GM03348 (cell line): ENCODE data around the gene RPS2.
A peak's percentile ranks its signal among the peaks of the same experiment; 100 is the strongest.
"Not testable (repeated sequence)": the region's sequence is repeated elsewhere in the genome, so short reads cannot be mapped to it uniquely, and the experiment has no call there.

Experiments used
- DNase-seq: peaks from one replicate; pipeline ENCODE4 v3.0.0; 2012; ENCODE audit warnings: low spot score

Gene RPS2

DNA sequence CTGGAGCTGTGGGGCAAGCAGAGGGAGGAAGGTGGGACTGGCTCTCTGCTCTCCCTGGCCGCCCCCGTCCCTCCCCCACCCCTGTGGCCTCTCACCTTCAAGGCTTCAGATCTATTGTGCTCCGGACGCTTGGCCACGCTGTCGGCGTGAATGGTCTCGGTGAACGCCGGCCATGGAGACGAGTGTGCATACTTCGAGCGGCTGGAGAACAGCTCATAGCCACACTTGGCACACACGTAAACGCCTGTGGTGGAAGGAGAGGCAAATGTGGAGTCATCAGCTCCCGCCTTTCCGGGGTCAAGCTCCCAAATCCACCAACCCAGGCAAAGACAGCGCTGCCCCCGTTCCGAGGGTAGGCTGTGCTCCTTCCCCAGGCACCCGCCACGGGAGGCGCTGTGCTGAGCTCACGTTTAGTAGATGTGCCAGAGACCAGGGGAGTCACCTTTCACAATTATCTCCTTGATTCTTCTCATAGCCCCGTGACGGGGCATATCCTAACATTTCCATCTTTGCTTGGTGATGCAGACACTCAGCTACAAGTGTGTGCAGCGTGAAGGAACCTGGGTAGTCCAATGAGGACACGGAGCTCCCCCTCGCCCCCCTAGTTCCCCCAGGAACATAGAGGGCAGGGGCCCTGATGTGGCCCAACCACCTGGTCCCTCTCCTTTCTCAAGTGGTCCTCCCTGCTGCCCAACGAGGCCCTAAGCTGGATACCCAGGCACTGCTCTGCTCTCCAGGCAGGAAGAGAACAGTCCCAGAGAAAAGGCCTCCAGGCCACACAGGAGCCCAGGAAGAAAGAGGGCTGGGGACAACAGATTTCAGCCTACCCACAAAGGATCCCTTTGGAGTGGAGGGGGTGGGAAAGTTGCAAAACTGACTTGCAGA, 23.2 kb downstream of the RPS2 start:
- no peak for DNase-seq

DNA sequence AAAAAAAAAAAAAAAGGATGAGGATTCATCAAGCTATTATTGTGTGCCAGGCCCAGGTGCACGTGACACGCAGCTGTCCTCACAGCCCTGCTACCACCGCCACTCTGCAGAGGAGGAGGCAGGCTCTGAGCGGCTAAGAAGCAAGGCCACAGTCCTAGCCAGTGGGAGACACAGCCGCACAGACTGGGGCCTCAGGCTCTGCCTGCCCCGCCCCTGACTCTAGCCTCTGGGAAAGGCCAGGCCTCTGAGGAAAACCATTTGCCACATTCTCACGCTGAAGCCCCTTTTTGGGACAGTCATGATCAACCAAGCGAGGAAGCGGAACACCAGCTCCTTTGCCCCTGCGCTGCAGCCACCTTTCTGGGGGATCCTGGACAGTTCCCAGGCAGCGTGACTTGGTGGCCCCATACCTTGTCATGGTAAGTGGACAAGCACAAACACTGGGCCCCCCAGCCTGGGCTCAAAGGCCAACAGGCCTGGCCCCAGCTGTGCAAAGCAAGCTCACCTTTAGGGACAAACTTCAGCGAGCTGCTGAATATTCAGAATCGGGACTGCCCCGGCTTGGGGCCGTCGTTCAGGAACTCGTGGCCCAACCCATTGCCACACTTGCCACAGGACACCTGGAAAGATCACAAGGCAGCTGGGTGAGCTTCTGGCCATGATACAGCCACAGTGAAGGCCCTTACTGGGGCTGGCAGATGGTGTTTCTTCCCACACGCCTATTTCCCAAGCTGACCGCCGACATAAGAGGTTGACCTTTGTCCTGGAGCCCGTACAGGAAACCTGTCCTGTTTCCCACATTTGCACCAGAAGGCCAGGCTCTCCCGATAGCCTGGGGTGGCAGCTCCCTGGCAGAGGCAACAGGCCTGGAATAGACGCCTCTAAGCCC, 24.1 kb downstream of the RPS2 start:
- no peak for DNase-seq

DNA sequence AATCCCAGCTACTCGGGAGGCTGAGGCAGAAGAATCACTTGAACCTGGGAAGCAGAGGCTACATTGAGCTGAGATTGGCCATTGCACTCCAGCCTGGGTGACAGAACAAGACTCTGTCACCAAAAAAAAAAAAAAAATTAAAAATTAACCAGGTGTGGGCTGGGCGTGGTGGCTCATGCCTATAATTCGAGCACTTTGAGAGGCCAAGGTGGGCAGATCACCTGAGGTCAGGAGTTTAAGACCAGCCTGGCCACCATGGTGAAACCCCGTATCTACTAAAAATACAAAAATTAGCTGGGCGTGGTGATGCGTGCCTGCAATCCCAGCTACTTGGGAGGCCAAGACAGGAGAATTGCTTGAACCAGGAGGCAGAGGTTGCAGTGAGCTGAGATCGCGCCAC, 24.8 kb downstream of the RPS2 start:
- not testable (repeated sequence) for DNase-seq

DNA sequence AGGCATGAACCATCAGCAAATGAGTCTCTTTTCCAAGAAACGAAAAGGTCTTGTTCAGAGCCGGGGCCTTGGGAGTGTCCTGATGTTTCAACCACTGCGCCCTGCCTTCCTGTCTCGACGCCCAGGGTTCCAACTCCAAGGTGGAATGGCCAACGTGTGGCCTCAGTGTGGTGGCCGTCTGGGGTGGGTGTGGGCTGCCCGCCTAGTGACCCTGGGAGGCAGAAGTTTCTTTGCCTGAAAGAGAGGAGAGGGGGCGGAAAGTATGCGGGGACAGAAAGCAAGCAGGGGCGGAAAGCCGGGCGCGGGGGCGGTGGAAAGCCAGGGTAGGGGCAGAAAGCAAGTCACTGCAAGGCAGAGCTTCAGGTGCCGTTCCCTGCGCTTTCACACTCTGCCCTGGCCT, 25.7 kb downstream of the RPS2 start:
- DNase-seq, result no peak

DNA sequence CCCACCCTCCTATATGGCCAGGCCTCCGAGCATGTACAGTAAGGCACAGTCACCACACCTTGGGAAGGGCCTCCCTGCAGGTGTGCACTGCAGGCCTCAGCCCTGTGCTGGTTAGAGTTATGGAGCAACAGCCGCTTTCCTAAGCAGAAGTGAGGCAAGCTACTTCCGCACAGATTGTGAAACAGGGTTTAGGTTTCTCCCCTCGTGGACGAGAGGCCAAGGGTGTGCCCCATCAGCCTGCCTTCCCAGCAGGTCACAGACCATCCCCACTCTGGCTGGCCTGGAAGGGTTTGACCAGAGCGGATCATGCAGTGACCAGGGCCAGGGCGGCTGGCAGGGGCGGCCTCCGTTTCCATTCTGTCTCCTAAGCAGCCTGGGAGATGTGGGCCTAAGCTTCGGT, 26.3 kb downstream of the RPS2 start:
- DNase-seq, result no peak

DNA sequence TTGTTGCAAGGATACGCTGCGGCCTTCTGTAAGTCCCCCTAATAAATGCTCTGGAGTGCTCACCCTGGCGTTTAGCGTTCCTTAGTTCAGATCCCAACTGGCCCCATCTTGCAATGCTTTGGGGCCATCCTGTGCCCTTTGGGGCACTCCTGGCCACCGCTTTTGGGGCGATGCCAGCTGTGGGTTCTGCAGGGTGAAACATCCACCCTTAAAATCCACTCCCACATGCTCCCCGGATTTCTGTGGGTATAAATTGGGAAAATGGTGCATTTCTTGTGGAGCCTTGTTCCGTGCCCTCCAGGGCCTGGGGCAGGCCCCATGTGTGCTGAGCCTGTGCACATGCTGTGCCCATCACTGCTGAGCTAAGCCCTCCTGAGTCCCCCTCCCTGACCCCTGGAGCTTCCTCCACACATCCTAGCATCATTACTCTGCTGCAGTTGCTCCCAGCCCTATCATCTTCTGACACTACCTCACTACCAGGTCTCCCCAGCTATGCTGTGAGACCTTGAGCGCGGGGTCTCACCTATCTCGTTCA, 27.6 kb downstream of the RPS2 start:
- no peak for DNase-seq

DNA sequence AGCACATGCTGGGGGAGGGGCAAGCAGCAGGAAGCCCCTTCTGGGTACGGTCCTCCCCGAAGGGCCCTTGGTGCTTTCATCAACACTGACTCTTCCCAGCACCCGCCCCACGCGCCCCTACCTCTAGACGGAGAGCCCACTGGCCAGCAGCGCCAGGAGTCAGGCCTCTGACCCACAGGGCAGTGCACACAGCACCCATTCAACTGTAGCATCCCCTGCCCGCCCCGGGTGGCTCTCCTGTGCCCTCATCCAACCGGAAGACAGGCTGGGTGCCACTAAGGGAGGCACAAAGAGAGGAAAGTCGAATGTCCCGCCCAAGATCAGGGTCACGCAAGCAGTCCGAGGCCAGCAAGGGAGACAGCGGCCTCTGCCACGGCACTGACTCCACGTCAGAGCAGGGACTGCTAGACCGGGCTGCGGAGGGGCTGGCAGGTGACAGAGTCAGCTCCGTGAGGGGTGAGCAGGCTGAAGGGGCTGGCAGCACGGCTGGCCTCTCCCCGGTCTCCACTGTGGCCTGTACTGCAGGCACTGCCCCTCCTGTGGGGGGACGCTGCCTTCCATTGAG, 31.4 kb downstream of the RPS2 start:
- DNase-seq, result no peak

DNA sequence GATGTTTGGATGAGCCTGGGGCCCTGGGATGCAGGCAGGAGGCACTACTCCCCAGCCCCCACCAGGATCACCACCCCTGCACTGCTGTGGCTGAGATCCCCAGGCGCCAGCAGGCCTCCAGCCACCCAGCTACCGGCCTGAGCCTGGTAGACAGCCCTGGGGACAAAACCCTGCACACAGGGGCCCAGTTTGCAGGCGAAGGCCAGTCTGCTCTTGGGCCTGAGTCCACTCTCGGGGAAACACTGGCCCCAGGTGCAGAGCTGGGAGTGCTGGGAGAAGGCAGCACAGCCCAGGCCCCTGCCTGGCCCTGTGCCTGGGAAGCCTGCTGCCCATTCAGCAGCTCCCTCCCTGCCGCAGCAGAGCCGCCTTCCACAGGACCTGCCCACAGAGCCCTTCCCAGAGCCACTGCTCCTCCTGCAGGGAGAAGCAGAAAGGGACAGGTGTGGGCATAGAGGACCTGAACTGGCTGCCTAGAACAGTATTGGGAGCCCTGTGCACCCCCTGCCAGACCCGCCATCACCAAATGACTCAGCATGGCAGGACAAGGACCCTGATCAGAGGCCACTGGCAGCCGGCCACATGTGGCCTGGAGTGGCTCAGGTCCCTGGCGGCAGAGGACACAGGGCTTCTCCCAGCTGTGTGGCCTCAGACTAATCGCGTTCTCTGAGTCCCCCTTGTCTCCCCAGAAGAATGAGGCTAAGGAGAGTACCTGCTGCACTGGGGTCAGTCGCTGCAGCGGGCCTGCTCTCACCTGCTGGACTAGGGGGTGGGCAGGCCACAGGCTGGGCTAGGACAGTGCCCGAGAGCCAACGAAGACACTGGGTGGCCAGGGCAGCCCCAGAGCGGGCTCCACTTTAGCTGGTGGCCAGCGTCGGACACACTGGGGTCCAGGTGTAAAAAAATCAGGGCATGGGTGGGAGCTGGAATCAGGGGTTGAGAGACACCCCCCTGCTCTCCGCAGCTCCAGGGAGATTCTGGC, 32.3 kb downstream of the RPS2 start:
- no peak for DNase-seq

DNA sequence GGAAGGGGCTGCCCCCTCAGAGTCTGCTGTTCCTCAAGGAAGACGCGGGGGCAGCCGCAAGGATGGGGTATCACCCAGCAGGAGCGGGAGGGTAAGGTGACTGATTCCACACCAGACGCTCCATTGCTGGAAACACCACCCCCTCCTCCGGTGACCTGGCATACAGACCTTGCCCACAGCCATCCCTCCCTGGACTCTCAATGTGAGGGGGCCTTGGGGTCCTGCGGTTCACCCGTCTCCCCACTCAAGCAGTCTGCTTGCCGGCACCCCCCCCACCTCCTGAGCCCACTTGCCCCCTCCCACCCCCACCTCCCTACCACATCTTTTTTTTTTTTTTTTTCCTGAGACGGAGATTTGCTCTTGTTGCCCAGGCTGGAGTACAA, 34.3 kb downstream of the RPS2 start:
- no peak for DNase-seq

DNA sequence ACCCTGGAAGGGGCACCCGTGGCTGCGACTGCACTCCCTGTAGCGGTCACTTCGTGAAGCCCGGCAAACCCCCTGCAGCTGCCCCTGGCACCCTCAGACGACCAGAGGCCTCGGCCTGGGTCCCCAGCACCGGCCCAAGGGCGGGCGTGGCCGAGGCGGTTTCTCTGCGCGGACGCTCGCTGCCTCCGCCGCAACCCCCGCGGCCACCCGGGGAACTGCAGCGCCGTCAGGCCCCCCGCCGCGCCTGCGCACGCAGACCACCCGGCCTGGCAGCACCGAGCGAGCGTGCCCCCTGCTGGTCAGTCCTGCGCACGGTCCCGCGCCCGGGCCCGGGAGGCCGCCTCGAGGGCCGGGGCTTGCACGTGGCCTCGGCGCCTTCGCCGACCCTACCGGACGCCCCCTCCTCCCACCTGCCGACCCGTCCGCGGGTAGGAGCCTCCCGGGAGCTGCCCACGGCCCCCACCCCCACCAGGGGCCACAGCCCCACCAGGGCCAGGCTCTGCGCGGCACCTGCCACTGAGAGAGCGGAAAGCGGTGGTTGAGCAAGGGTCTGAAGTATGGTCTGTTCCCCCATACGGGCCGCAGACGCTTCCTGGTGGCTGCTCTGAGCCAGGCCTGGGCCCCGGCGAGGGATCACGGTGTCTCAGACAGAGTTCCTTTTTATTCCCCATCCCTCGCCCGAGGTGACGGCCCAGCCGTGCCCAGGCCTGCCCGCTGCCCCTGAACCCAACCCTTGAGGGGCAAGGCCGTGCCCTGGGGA, 34.9 kb downstream of the RPS2 start:
- peak; percentile 99 for DNase-seq

DNA sequence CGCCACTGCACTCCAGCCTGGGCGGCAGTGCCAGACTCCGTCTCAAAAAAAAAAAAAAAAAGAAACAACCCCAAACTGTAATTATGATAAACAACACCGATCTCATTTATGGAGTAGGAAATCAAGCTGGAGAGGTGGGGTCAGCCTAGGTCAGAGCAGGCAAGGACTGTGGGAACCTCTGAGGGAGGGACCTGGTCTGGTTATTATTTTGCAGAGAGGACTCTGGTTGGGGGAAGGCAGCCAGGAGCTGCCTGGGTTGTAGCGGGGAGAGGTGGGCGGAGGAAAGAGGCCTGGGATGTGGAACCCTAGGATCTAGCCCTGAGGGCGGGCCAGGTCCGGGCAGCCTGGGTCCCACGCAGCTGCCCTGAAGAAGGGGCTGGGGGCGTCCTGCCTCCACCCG, 35.5 kb downstream of the RPS2 start:
- DNase-seq, result peak; percentile 79

DNA sequence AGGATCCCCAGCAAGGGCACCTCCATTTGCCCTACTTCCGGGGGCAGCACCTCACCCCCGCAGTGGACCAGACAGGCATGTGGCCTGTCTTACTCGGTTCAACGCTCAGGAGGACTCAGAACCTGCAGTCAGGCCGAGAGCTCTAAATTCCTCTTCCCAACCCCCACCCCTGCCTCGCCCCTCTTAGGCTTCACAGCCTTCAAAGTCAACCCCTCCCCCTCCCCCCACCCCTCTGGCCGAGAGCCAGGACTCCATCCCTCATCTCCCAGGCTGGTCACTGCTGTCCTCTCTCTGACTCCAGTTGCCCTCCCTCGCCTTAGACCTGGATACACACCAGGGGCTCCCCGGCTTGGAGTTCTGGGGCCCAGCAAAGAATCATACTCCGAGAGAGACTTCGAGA, 38.4 kb downstream of the RPS2 start:
- no peak for DNase-seq

DNA sequence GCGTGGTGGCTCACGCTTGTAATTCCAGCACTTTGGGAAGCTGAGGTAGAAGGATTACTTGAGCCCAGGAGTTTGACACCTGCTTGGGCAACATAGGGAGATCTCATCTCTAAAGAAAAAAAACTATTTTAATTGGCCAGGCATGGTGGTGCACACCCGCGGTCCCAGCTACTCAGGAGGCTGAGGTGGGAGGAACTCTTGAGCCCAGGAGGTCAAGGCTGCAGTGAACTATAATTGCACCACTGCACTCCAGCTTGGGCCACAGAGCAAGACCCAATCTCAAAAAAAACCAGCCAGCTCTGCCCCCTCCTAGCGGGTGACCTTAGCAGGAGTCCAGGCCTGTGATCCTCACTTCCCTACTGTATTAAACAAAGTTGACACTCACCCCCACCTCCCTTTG, 40.5 kb downstream of the RPS2 start:
- DNase-seq, result no peak

DNA sequence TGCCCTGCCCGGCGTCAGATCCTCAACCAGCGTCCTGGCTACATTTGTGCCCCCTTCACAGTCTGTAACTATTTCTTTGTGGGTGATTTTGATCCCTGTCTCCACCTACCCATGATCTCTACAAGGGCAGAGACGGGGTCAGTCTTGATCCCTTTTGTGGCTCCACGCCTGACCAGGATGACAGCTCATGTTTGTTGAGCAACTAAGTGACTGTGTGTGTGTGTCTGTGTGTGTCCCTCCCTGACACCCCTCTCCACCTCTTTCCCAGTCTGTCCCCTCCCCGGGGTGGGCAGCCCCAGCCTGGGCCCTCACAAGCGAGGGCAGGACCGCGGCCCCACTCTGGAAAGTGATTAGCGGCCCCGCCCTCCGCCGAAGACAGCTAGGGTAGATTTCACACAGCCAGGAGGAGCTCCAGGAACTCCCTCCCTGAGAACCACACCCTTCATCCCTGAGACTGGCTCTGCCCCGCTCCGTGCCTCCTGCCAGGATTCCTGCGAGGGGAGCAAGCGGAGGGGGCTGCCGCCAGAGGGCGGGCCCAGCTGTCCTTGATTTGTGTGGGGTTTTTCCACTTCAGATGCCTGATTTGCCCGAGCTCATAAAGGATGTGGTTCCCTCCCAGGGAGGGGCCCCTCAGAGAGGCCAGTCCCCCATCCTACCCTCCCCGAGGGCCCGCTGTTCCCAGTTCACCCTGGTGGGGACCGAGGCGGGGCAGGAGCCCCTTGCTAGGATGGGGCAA, 41.2 kb downstream of the RPS2 start:
- DNase-seq, result peak; percentile 63

DNA sequence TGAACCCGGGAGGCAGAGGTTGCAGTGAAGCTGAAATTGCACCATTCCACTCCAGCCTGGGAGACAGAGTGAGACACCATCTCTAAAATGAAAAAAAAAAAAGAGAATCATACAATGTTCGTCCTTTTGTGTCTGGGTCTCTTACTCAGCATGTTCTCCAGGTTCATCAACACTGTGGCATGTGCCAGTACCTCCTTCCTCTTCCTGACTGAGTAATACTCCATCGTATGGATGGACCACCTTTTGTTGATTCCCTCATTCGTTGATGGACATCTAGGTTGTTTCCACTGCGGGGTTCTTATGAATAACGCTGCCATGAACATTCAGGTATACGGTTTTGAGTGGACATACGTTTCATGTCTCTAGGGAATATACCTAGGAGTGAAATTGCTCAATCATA, 42.3 kb downstream of the RPS2 start:
- no peak for DNase-seq

DNA sequence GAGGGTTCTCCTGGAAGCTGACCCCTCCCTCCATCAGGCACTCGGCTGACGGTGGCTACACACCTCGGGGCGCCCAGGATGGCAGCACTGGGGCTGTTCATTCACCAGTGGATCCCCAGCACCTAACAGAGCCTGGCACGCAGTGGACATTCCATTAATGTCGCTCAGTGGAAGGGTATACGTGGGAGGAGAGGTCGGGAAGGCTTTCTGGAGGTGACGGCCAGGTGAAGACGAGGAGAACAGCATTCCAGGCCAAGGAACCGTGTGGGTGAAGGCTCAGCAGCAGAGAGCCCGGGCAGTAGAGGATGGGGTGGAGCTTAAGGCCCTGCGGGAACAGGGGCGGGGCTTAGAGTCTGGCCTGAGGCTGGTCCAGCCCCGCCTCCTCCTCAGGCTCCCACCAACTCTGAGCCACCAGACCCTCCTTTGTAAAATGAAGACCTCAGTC, 43.9 kb downstream of the RPS2 start:
- no peak for DNase-seq

DNA sequence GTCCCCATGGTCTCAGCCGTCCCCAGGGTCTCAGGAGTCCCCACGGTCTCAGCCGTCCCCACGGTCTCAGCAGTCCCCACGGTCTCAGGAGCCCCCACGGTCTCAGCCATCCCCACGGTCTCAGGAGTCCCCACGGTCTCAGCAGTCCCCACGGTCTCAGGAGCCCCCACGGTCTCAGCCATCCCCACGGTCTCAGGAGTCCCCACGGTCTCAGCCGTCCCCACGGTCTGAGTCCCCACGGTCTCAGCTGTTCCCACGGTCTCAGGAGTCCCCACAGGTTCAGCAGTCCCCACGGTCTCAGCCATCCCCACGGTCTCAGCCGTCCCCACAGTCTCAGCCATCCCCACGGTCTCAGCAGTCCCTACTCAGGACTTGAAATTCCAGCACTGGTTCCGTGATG, 44.5 kb downstream of the RPS2 start:
- DNase-seq, result not testable (repeated sequence)

DNA sequence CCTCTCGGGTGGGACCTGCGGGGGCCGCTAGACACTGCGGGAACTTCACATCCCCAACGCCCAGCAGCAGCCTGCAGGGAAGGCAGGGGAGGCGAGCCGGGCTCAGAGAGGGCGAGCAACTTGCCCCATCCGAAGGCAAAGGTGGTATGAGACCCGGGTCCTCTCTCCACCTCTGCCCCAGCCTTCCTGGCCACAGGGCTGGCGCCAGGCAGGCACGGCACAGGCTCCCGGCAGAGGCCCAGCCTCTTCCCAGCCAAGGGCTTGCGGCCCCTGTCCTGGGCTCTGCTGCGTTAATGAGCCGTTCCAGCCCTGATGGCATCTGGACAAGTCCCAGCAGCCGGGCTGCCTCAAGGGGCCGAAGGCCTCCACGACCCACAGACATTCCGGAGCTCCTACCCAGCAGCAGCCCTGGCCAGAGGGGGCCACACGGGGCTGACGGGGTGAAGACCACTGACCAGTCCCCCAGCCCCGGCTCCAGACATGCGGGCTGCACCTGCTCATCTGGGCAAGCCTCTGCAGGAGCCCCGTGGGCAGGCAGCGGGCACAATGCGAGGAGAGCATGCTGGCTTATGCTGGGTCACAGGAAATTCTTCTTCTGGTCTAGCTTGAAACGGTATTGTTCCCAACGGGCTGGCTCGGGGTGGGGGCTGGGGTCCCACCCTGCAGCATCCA, 45.2 kb downstream of the RPS2 start:
- DNase-seq, result no peak
